OCI-LY7 (cell line): ENCODE results near the gene TMEM167A.

Source experiments
- CTCF ChIP-seq: fragments of 200-600 bp; sonication (generic); conservative IDR thresholded peaks from 2 replicates; pipeline ENCODE4 v1.5.1; 2014; ENCODE audit warnings: mild to moderate bottlenecking, antibody characterized with exemption, low read length, moderate library complexity, mixed read lengths
- EZH2phosphoT487 ChIP-seq: fragments of 200-600 bp; sonication (generic); IDR thresholded peaks from 2 replicates; pipeline ENCODE4 v1.6.1; 2018; ENCODE audit warnings: low read depth, borderline replicate concordance, mild to moderate bottlenecking, mixed run types, antibody characterized with exemption, low read length, moderate library complexity, mixed read lengths

- no peak for TF ChIP-seq CTCF
- TF ChIP-seq EZH2phosphoT487, result no peak
Observed at GRCh38 chr5:83011985-83012384, 65.2 kb downstream of the TMEM167A start.
